Esophagus squamous epithelium (tissue), 4 donors: ENCODE data around the gene RPS23.

ENCODE experiments used
- CTCF ChIP-seq, 6 experiments: fragments of 450-650 bp in 4 of 6; fragments of 200-600 bp in 2 of 6; sonication (generic) in 2 of 6; IDR thresholded peaks; one replicate each; pipeline ENCODE4 v1.5.1; 2016 to 2019; ENCODE audit warnings: antibody characterized with exemption in 6 of 6, mild to moderate bottlenecking in 4 of 6, moderate library complexity in 4 of 6
- POLR2A ChIP-seq, 4 donors: fragments of 450-650 bp; IDR thresholded peaks; one replicate each; pipeline ENCODE4 v1.6.1; 2017; ENCODE audit warnings: antibody characterized with exemption in 4 of 4, mild to moderate bottlenecking in 4 of 4, moderate library complexity in 3 of 4

- TF ChIP-seq CTCF (IDR thresholded peaks at IDR 0.05) (no peak), POLR2A (IDR thresholded peaks at IDR 0.05) (no peak)
Measured at GRCh38 chr5:82274343-82275211, 3.6 kb downstream of the RPS23 start.
